NK-92 treated with Interleukin-12 subunit alpha and Interleukin-12 subunit beta, amount 100 ng/mL, for 24 hours (cell line): Measurements from ENCODE around the gene NEXN.
"Not testable (repeated sequence)": the region's sequence is repeated elsewhere in the genome, so short reads cannot be mapped to it uniquely, and the experiment has no call there.

Experiments
- DNase-seq: peaks from one replicate; lab custom pipeline; 2025; lab: John Stamatoyannopoulos, UW

Gene NEXN

DNA sequence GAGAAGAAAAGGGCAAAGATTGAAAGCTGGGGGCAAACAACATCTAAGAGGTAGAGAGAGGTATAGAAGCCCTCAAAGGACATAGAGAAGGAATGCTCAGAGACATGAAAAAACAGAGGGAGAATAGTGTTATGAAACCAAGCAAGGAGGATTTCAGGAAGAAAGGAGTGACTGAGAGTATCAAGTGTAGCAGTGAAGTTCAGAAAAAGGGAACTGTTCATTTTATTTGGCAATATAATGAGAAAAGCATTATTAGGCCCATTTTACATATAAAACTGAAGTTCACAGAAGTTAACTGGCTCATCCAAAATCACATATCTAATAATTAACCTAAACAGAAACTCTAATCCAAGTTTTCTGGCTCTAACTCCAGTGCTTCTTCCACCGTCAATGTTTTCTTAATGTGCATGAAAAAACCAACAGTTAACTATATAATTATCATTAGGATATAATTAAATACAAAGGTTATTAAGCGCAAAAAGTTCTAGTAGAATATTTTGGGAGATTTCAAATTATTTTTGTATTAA is 17.7 kb downstream of the NEXN start:
- no peak for DNase-seq

GRCh38 chr1:77906624-77907023 is 18.2 kb downstream of the NEXN start:
- no peak for DNase-seq

DNA sequence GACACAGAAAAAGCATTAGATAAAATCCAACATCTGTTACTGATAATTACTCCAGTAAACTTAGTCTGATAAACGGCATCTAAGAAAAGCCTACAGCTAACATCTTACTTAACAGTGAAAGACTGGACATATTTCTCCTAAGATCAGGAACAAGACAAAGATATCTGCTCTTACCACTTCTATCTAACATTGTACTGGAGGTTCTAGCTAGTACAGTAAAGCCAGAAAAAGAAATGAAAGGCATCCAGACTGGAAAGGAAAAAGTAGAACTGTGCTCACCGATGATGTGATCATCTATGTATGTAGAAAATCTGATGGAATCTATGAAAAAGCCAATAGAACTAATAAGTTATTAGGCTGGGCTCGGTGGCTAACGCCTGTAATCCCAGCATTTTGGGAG is 21.7 kb downstream of the NEXN start:
- DNase-seq = no peak

- not testable (repeated sequence) for DNase-seq
These were observed 30.5 kb downstream of the NEXN start for GRCh38 chr1:77918918-77919317.

GRCh38 chr1:77925518-77925917 is 37.1 kb downstream of the NEXN start:
- no peak for DNase-seq

DNA sequence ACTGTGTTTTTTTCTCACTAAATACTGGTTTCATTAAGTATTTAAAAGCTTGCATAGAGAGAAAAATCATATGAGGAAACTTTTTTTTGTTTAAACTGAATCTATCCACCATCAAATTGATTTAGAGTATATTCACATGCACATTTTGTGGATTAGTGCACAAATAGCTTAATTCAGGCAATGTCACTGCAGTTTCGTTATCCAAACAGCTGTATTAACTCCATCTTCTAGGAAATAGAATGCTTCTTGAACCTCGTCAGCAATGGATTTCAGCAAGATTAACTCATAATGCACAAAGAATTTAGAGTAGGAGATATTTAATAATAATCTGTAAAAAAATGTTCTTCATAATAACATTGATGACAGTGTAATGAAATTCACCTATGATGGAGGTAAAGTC is 37.5 kb downstream of the NEXN start:
- no peak for DNase-seq

- no peak for DNase-seq
These were observed 38.3 kb downstream of the NEXN start for GRCh38 chr1:77926561-77927357.

- no peak for DNase-seq
These were observed 39.0 kb downstream of the NEXN start for GRCh38 chr1:77927414-77927813.

DNA sequence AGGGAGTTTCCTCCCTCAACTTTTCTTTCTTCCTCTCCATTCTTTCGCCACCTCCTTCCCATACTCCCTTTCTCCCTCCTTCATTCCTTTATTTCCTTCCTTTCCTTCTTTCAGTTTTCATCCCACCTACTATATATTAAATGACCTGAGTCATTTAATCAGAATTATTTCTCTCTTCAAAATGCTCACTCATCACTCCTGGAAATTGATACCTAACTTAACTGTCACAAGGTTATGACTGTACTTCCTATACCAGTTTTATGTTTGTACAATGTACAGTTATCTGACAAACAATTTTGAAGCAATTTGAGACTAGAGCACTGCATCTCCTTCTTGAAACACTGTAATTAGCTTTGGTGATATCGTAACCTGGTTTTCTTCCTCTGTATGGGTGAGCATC is 41.4 kb downstream of the NEXN start:
- DNase-seq = no peak

- DNase-seq = no peak
These were observed 50.2 kb downstream of the NEXN start for GRCh38 chr1:77938651-77939050.

- no peak for DNase-seq
These were observed 52.6 kb downstream of the NEXN start for GRCh38 chr1:77940921-77941570.

DNA sequence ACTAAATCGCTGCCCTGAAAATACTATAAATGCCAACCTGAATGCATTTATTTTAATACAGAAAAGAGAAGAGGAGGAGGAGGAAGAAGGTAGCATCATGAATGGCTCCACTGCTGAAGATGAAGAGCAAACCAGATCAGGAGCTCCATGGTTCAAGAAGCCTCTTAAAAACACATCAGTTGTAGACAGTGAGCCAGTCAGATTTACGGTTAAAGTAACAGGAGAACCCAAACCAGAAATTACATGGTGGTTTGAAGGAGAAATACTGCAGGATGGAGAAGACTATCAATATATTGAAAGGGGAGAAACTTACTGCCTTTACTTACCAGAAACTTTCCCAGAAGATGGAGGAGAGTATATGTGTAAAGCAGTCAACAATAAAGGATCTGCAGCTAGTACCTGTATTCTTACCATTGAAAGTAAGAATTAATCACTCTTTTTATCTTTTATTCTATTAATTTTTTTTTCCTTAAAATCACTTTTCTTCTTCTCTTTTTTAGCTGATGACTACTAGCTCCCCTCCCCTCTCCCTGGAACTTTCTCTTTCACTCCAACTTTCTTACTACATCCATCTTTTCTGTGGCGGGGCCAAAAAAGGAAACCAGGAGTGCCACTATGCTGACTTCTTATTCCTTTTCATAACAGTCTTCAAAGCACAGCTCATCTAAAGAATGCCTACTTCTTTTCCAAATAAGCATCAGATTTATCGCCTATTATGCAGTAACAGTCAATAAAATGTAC is 54.1 kb downstream of the NEXN start:
- no peak for DNase-seq

DNA sequence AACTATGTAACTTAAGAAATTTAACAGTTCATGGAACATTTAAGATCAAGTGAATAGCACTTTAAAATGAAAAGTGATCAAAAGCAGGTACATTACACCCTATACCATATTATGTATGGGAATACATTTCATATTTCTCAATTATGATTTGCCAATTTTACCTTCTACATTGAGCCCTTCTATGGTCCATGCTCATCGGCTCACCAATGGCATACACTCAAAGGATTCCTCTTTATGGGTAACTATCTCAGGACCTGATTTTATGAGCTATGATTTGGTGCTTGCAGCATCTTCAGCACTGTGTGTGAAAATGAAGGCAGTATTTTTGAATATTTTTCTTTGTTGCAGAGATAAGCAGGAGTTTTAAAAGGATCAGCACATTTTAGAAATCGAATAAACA is 56.9 kb downstream of the NEXN start:
- no peak for DNase-seq

DNA sequence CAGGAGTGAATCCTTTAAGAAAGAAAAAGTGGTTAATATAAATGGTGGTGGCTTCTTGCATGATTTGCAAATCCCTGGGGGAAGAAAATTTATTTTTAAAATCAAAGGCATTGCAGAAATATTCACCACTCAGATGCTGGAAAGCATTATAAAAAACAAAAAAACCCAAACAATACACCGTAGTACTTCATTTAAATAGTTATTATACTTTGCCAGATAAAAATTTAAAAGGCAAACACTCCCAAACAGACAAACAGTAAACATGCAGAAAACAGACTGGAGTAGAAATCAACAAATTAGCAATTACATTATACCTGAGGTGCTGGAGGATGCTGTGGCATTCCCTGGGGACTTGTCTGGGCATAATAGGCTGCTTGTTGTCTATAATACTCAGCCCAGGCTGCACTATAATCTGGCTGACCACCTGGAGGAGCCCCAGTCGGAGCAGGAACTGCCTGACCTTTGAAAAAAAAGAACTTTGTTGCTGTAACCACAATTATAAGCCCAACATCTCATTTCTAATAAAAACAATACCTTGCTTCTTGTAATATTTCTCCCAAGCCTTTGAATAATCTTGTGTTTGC is 60.5 kb downstream of the NEXN start:
- DNase-seq = no peak

DNA sequence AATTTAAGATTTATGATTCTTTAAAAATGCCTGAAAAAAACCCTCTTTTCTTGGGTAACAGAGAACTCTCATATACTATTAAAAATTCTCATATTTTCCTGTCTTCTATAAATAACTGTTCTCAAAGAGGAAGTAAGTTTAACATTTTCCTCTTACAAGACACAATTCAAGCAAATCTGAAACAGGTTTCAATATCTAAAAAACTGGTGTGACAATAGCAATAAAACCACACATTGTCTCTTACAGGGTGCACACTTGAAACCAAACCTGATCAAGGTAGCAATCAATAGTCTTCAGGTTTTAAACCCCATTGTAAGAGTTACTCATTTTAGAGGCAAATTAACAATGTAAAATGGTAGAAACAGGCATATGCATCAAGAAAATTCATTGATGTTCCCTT is 62.4 kb downstream of the NEXN start:
- DNase-seq = no peak

- DNase-seq = no peak
These were observed 62.9 kb downstream of the NEXN start for GRCh38 chr1:77951328-77951727.

DNA sequence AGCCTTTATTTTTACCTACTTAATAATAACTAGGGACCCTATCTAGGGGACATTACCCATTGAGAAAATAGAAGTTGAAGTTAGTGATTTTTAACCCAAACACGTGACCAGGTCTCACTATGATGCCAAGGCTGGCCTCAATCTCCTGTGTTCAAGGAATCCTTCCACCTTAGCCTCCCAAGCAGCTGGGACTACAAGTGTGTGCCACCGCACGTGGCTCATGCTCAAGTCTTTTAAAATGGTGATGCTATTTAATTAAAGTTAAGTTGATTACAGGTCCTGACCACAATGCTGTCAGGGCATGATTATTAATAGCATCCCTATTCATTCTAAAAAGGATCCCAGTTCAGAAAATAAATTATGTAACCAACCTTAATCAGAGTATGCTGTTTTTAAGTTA is 65.5 kb downstream of the NEXN start:
- no peak for DNase-seq

DNA sequence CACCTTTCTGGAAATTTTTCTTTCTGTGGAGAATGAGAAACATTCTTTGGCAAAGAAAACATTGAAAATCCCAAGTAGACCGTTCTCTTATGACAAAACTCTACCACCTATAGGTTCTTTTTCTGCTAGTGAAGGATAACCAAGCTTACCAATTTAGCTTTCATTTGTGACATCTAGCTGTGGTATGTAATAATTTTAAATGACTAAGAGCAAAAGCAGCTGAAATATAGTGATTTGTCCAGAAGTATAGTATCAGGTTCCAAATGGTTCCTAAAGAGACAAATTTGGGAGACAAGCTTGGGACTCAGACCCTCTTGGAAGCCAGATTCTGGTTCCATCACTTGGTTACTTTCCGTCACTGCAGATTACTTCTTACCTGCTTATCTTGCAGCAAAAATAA is 66.1 kb downstream of the NEXN start:
- no peak for DNase-seq

DNA sequence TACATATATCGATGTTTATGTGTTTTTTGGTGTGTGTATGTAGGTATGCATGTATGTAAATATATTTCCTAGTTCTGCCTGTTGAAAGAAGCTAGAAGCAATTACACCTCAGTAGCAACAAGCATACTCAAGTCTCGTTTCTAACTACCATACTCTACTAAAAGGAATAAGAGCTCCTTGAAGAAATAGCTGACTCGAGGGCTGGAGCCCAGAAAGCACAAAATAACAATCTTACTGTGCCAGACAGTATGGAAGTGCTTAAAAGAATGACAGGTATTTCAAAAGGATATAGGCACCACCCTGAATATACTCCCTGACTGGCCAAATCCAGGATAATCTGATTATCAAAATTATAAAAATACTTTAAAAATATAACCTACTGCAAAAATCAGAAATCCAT is 67.3 kb downstream of the NEXN start:
- no peak for DNase-seq

DNA sequence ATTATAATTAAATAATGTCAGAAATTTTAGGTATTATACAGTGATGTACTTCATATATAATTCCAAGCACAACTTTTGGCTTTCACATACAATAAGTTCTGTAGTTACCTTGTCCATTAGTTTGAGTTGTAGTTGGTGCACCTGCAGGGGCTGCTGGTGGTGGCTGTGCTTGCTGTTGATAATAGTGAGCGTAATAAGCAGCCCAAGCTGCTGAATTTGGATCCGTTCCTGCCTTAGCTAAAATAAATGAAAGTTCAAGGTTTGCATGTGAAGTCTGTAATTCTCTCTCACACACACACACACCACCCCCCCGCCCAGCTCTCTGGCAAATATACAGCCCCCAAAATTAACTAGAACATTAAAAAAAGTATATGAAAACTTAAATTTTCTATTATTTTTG is 68.0 kb downstream of the NEXN start:
- no peak for DNase-seq

DNA sequence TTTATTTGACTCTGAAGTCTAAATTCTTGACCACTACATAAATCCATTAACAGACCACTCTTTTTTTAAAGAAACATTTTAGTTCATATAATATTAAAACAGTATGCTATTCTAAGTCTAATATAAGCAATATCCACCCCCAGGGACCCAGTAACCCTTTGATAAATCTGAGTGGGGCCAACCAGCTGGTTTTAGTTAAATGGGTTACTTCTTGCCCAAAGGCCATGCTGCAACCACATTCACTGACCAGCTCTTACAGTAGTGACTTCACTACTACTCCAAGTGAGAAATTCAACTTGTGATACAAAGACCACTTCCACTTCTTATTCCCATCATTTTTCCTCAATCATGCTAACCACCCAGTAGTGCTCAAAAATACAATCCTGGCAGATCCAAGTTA is 70.0 kb downstream of the NEXN start:
- no peak for DNase-seq

DNA sequence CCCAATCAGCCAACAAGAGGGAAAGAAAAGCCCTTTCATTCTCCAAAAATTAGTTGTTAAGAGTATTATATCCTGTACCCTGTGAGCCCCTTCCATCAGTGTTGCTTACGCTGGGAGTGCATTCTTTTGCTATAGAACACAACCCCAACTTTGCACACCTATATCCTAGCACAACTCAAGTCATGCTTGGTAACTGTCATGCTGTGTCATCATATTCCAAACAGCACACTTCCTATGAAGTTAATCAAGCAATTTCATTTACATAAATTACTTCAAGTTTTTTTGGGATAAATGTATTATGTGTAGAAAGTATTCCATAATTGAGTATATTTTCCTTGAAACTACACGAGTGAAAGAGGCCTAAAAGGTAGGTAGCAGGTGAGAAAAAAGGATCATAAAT is 70.4 kb downstream of the NEXN start:
- DNase-seq = no peak

GRCh38 chr1:77961392-77961791 is 73.0 kb downstream of the NEXN start:
- DNase-seq = no peak
